Measurements from ENCODE around the gene PPP6R2.

Gene PPP6R2

GRCh38 chr22:50447576-50448551 lies 104.7 kb downstream of the PPP6R2 start:
- no peak overlapping the region for H3K4me2 ChIP-seq
- no peak overlapping the region for H3K9ac ChIP-seq
- H3K4me1 ChIP-seq (ENCODE audit: low read depth, poor library complexity, severe bottlenecking), result no peaks in the 10 kb centered on the region
- TF ChIP-seq CTCF (conservative IDR thresholded peaks at IDR 0.05; ENCODE audit: low read depth, low read length), result no peak
- no peaks in the 10 kb centered on the region for H4K20me1 ChIP-seq (ENCODE audit: insufficient read depth)
- no peak overlapping the region for H3K4me3 ChIP-seq (IDR thresholded peaks at IDR 0.05; ENCODE audit: insufficient read depth, low read depth, low read length)
- H2AFZ ChIP-seq (ENCODE audit: low read depth), result no peak overlapping the region
- H3K79me2 ChIP-seq (ENCODE audit: insufficient read depth, low read depth), result no peaks in the 10 kb centered on the region
- no peaks in the 10 kb centered on the region for H3K27me3 ChIP-seq (ENCODE audit: insufficient read depth, low read depth)
- peaks cover 2% of the 10 kb centered on the region; the same call in 1 of the 2 replicates for H3K36me3 ChIP-seq (ENCODE audit: insufficient read depth)
- no peak overlapping the region for H3K27ac ChIP-seq

- H3K4me2 ChIP-seq, result no peak overlapping the region
- no peaks in the 10 kb centered on the region for H4K20me1 ChIP-seq (ENCODE audit: insufficient read depth)
- H3K4me1 ChIP-seq (ENCODE audit: low read depth, poor library complexity, severe bottlenecking), result no peaks in the 10 kb centered on the region
Measured at GRCh38 chr22:50452649-50453048, 109.5 kb downstream of the PPP6R2 start.

GRCh38 chr22:50454556-50455075 lies 111.5 kb downstream of the PPP6R2 start:
- no peaks in the 10 kb centered on the region for H4K20me1 ChIP-seq (ENCODE audit: insufficient read depth)
- no peaks in the 10 kb centered on the region for H3K27me3 ChIP-seq (ENCODE audit: insufficient read depth, low read depth)
- no peak overlapping the region for H2AFZ ChIP-seq (ENCODE audit: low read depth)
- H3K79me2 ChIP-seq (ENCODE audit: insufficient read depth, low read depth), result no peaks in the 10 kb centered on the region
- no peak for TF ChIP-seq CTCF (conservative IDR thresholded peaks at IDR 0.05; ENCODE audit: low read depth, low read length)
- H3K27ac ChIP-seq, result no peak overlapping the region
- H3K9ac ChIP-seq, result no peak overlapping the region
- no peaks in the 10 kb centered on the region for H3K36me3 ChIP-seq (ENCODE audit: insufficient read depth)
- H3K4me3 ChIP-seq (IDR thresholded peaks at IDR 0.05; ENCODE audit: insufficient read depth, low read depth, low read length), result no peak overlapping the region
- no peaks in the 10 kb centered on the region for H3K4me1 ChIP-seq (ENCODE audit: low read depth, poor library complexity, severe bottlenecking)
- H3K4me2 ChIP-seq, result no peak overlapping the region

More at GRCh38 chr22:50452649-50453048, 109.5 kb downstream of the PPP6R2 start:
- no peak overlapping the region for H2AFZ ChIP-seq (ENCODE audit: low read depth)
- no peak overlapping the region for H3K9ac ChIP-seq
- peaks cover 2% of the 10 kb centered on the region; the same call in 1 of the 2 replicates for H3K36me3 ChIP-seq (ENCODE audit: insufficient read depth)
- no peak overlapping the region for H3K27ac ChIP-seq
- no peak overlapping the region for H3K4me3 ChIP-seq (IDR thresholded peaks at IDR 0.05; ENCODE audit: insufficient read depth, low read depth, low read length)
- H3K79me2 ChIP-seq (ENCODE audit: insufficient read depth, low read depth), result no peaks in the 10 kb centered on the region
- no peaks in the 10 kb centered on the region for H3K27me3 ChIP-seq (ENCODE audit: insufficient read depth, low read depth)
- TF ChIP-seq CTCF (conservative IDR thresholded peaks at IDR 0.05; ENCODE audit: low read depth, low read length), result no peak

GRCh38 chr22:50455201-50455600 lies 112.1 kb downstream of the PPP6R2 start:
- Histone ChIP-seq H3K27me3 (ENCODE audit: insufficient read depth, low read depth) (no peaks in the 10 kb centered on the region), H3K36me3 (ENCODE audit: insufficient read depth) (no peaks in the 10 kb centered on the region), H4K20me1 (ENCODE audit: insufficient read depth) (no peaks in the 10 kb centered on the region), H3K4me3 (IDR thresholded peaks at IDR 0.05; ENCODE audit: insufficient read depth, low read depth, low read length) (no peak overlapping the region), H3K9ac (no peak overlapping the region), H3K4me2 (no peak overlapping the region), H3K27ac (no peak overlapping the region), H2AFZ (ENCODE audit: low read depth) (no peak overlapping the region), H3K79me2 (ENCODE audit: insufficient read depth, low read depth) (no peaks in the 10 kb centered on the region), H3K4me1 (ENCODE audit: low read depth, poor library complexity, severe bottlenecking) (no peaks in the 10 kb centered on the region)
- TF ChIP-seq CTCF (conservative IDR thresholded peaks at IDR 0.05; ENCODE audit: low read depth, low read length), result no peak
